HepG2 (cell line): ENCODE measurements around the gene EMC8. TPM values are rescaled to one million over a fixed set of nuclear protein-coding genes. Genes with fewer than 3 reads are reported as not detected.

Source experiments
- ADNP ChIP-seq: sonication (generic); formaldehyde crosslinking; IDR thresholded peaks from 2 replicates; pipeline ENCODE4 v1.4.0; 2020; ENCODE audit warnings: missing genetic modification reagents
- CENPT ChIP-seq: sonication (generic); formaldehyde crosslinking; IDR thresholded peaks from 2 replicates; pipeline ENCODE4 v1.8.0; 2022; ENCODE audit warnings: low read depth, mild to moderate bottlenecking, moderate library complexity, missing genetic modification reagents
- CHD4 ChIP-seq: fragments of 200-600 bp; sonication (generic); IDR thresholded peaks from 2 replicates; pipeline ENCODE4 v1.7.0; 2017; ENCODE audit warnings: mild to moderate bottlenecking, low read length, borderline replicate concordance
- GFI1 ChIP-seq: sonication (generic); formaldehyde crosslinking; IDR thresholded peaks from 2 replicates; pipeline ENCODE4 v1.5.0; 2020; ENCODE audit warnings: missing genetic modification reagents, mild to moderate bottlenecking, borderline replicate concordance
- GLMP ChIP-seq: sonication (generic); formaldehyde crosslinking; IDR thresholded peaks from 2 replicates; pipeline ENCODE4 v1.9.0; 2021; ENCODE audit warnings: missing genetic modification reagents, mild to moderate bottlenecking, borderline replicate concordance
- MNT ChIP-seq: fragments of 450-650 bp; IDR thresholded peaks from 2 replicates; pipeline ENCODE4 v1.6.1; 2016
- MTA1 ChIP-seq: sonication (generic); formaldehyde crosslinking; IDR thresholded peaks from 2 replicates; pipeline ENCODE4 v1.4.0; 2020; ENCODE audit warnings: missing genetic modification reagents, mild to moderate bottlenecking, borderline replicate concordance
- NKX3-1 ChIP-seq: sonication (generic); formaldehyde crosslinking; IDR thresholded peaks from 2 replicates; pipeline ENCODE4 v1.5.0; 2020; ENCODE audit warnings: missing genetic modification reagents
- NR0B2 ChIP-seq: sonication (generic); formaldehyde crosslinking; IDR thresholded peaks from 2 replicates; pipeline ENCODE4 v1.4.0; 2020; ENCODE audit warnings: mild to moderate bottlenecking, missing genetic modification reagents
- SNAPC2 ChIP-seq: sonication (generic); formaldehyde crosslinking; IDR thresholded peaks from 2 replicates; pipeline ENCODE4 v1.8.1; 2022; ENCODE audit warnings: mild to moderate bottlenecking, missing genetic modification reagents
- SRSF1 ChIP-seq: fragments of 200-400 bp; formaldehyde crosslinking; optimal IDR thresholded peaks from 2 replicates; pipeline ENCODE3; 2017; ENCODE audit warnings: mild to moderate bottlenecking, low read depth, low read length, moderate library complexity
- SRSF4 ChIP-seq: fragments of 200-400 bp; formaldehyde crosslinking; IDR thresholded peaks from one replicate; pipeline ENCODE4 v1.6.1; 2018; ENCODE audit warnings: mild to moderate bottlenecking, low read depth, low read length, moderate library complexity; ENCODE audit not compliant: poor library complexity, severe bottlenecking
- U2AF1 ChIP-seq: fragments of 200-400 bp; formaldehyde crosslinking; optimal IDR thresholded peaks from 2 replicates; pipeline ENCODE3; 2017; ENCODE audit warnings: mild to moderate bottlenecking, low read depth, low read length
- XBP1 ChIP-seq: sonication (generic); formaldehyde crosslinking; IDR thresholded peaks from 2 replicates; pipeline ENCODE4 v1.5.0; 2020; ENCODE audit warnings: missing genetic modification reagents
- YEATS4 ChIP-seq: sonication (generic); formaldehyde crosslinking; IDR thresholded peaks from 2 replicates; pipeline ENCODE4 v1.4.0; 2020; ENCODE audit warnings: missing genetic modification reagents, borderline replicate concordance
- ZBTB7A ChIP-seq: sonication (generic); formaldehyde crosslinking; IDR thresholded peaks from 2 replicates; pipeline ENCODE4 v1.8.0; 2022; ENCODE audit warnings: mild to moderate bottlenecking, missing genetic modification reagents
- ZFX ChIP-seq: sonication (generic); formaldehyde crosslinking; IDR thresholded peaks from 2 replicates; pipeline ENCODE4 v1.4.0; 2020; ENCODE audit warnings: mild to moderate bottlenecking, low read depth, missing genetic modification reagents, moderate library complexity
- ZNF101 ChIP-seq: sonication (generic); formaldehyde crosslinking; IDR thresholded peaks from 2 replicates; pipeline ENCODE4 v1.4.0; 2020; ENCODE audit warnings: mild to moderate bottlenecking, low read depth, missing genetic modification reagents, borderline replicate concordance
- ZNF253 ChIP-seq: sonication (generic); formaldehyde crosslinking; IDR thresholded peaks from 2 replicates; pipeline ENCODE4 v1.8.0; 2022; ENCODE audit warnings: mild to moderate bottlenecking, missing genetic modification reagents, borderline replicate concordance
- ZNF296 ChIP-seq: sonication (generic); formaldehyde crosslinking; conservative IDR thresholded peaks from 2 replicates; pipeline ENCODE4 v1.5.0; 2020; ENCODE audit warnings: mild to moderate bottlenecking, missing genetic modification reagents
- ZNF570 ChIP-seq: sonication (generic); formaldehyde crosslinking; IDR thresholded peaks from 2 replicates; pipeline ENCODE4 v1.4.0; 2020; ENCODE audit warnings: mild to moderate bottlenecking, missing genetic modification reagents, borderline replicate concordance
- ZNF747 ChIP-seq: sonication (generic); formaldehyde crosslinking; IDR thresholded peaks from 2 replicates; pipeline ENCODE4 v1.8.1; 2023; ENCODE audit warnings: missing genetic modification reagents, mild to moderate bottlenecking, borderline replicate concordance
- ZNF782 ChIP-seq: sonication (generic); formaldehyde crosslinking; IDR thresholded peaks from 2 replicates; pipeline ENCODE4 v1.4.0; 2020; ENCODE audit warnings: missing genetic modification reagents, mild to moderate bottlenecking, borderline replicate concordance
- ZNF839 ChIP-seq: sonication (generic); formaldehyde crosslinking; IDR thresholded peaks from 2 replicates; pipeline ENCODE4 v1.4.0; 2020; ENCODE audit warnings: missing genetic modification reagents, mild to moderate bottlenecking, borderline replicate concordance
- ZNF850 ChIP-seq: sonication (generic); formaldehyde crosslinking; conservative IDR thresholded peaks from 2 replicates; pipeline ENCODE4 v1.9.0; 2021; ENCODE audit warnings: mild to moderate bottlenecking, missing genetic modification reagents
- ZZZ3 ChIP-seq: sonication (generic); formaldehyde crosslinking; IDR thresholded peaks from 2 replicates; pipeline ENCODE4 v1.4.0; 2020; ENCODE audit warnings: missing genetic modification reagents, mild to moderate bottlenecking, borderline replicate concordance
- polyA plus RNA-seq, 8 experiments: library from polyadenylated mRNA; depleted of rRNA in 3 of 8; stranded (reverse) in 7 of 8; unstranded in 1 of 8; fragments of >200 nt; fragmentation: Illumina TruSeq in 4 of 8; extraction: Trizol in 4 of 8; gene quantifications; 2 replicates each; pipeline versions ENCODE4 v1.2.1 to v1.2.3, GENCODE V29; 2011 to 2016; ENCODE audit warnings: low read depth in 4 of 8, missing spikeins in 1 of 8, mixed read lengths in 1 of 8; ENCODE audit not compliant: insufficient read depth in 1 of 8
- total RNA-seq, 5 experiments: library from RNA; depleted of rRNA; stranded (reverse); fragments of >200 nt; fragmentation: Illumina TruSeq; extraction: Trizol; gene quantifications; 2 replicates each; pipeline ENCODE4 v1.2.3, GENCODE V29; 2016; ENCODE audit warnings: low read depth in 1 of 5

EMC8 gene
- total and polyA plus RNA-seq, 2 of the 13 experiments (the other 11 are each of a cell fraction or from before 2014, with no cell fraction given), result 55.0 to 76.0 TPM

GRCh38 chr16:85847681-85848601, 48.6 kb upstream of the EMC8 start (continued):
- 0 out of 2 replicates have a peak, but pooled peaks have one; percentile 33 for TF ChIP-seq ZNF101 (CRISPR knock-in tag)
- TF ChIP-seq ZNF839 (CRISPR knock-in tag), result peak; percentile 46; the same call in 1 of the 2 replicates
- no peak for TF ChIP-seq MNT
- no peak for TF ChIP-seq ZZZ3 (CRISPR knock-in tag)
- no peak for TF ChIP-seq SRSF1
- peak; percentile 99 for TF ChIP-seq ZBTB7A
- TF ChIP-seq SNAPC2 (CRISPR knock-in tag), result peak; percentile 93
- no peak for TF ChIP-seq GLMP (CRISPR knock-in tag)
- no peak for TF ChIP-seq SRSF4
- peak; percentile 85 for TF ChIP-seq GFI1 (CRISPR knock-in tag)
- peak; percentile 79; the same call in 1 of the 2 replicates for TF ChIP-seq NKX3-1 (CRISPR knock-in tag)
- 0 out of 2 replicates have a peak, but pooled peaks have one; percentile 52 for TF ChIP-seq CHD4
- no peak for TF ChIP-seq ZNF253 (CRISPR knock-in tag)
- TF ChIP-seq ADNP, result peak; percentile 74; the same call in 1 of the 2 replicates
- peak; percentile 83 for TF ChIP-seq ZNF747 (CRISPR knock-in tag)
- TF ChIP-seq ZNF296, result no peak; the same call in 1 of the 2 replicates
- no peak for TF ChIP-seq ZNF570 (CRISPR knock-in tag)
- TF ChIP-seq ZNF782 (CRISPR knock-in tag), result peak; percentile 40; the same call in 1 of the 2 replicates
- TF ChIP-seq ZFX, result peak; percentile 52; the same call in 1 of the 2 replicates
- TF ChIP-seq YEATS4 (CRISPR knock-in tag), result peak; percentile 89; the same call in 1 of the 2 replicates
- peak; percentile 88; the same call in 1 of the 2 replicates for TF ChIP-seq NR0B2 (CRISPR knock-in tag)
- no peak for TF ChIP-seq CENPT (CRISPR knock-in tag)
- peak; percentile 94 for TF ChIP-seq MTA1
- TF ChIP-seq U2AF1, result no peak
- 0 out of 2 replicates have a peak, but pooled peaks have one; percentile 62 for TF ChIP-seq ZNF850 (CRISPR knock-in tag)
- no peak; the same call in 1 of the 2 replicates for TF ChIP-seq XBP1 (CRISPR knock-in tag)
